CD4-positive, alpha-beta memory T cell (primary cell): ENCODE measurements around the gene UBASH3B. TPM values are rescaled to one million over a fixed set of nuclear protein-coding genes. Genes with fewer than 3 reads are reported as not detected.
"Not testable (repeated sequence)": the region's sequence is repeated elsewhere in the genome, so short reads cannot be mapped to it uniquely, and the experiment has no call there.

ENCODE experiments used
- CTCF ChIA-PET: fragments of 350-600 bp; sonication (Branson Sonifier 250); formaldehyde crosslinking; loops from one replicate; lab custom pipeline; 2021; ENCODE audit warnings: inconsistent platforms; ENCODE audit not compliant: partially characterized antibody; lab: Charles Lee
- POLR2A ChIA-PET: fragments of 350-600 bp; sonication (Branson Sonifier 250); formaldehyde crosslinking; loops from one replicate; lab custom pipeline; 2021; ENCODE audit not compliant: partially characterized antibody; lab: Charles Lee
- DNase-seq, 5 donors: peaks; one replicate each; pipeline versions ENCODE4 v3.0.0 to v3.0.0-alpha.2; 2020 to 2022; ENCODE audit warnings: mixed read lengths in 1 of 5
- H3K27ac ChIP-seq: one replicate; pipeline ENCODE4 v1.7.0; 2013; ENCODE audit warnings: low read depth, low read length
- H3K27me3 ChIP-seq: 2 replicates; pipeline ENCODE4 v1.7.0; 2013; ENCODE audit warnings: mild to moderate bottlenecking, low read length, moderate library complexity; ENCODE audit not compliant: insufficient read depth
- H3K36me3 ChIP-seq: 2 replicates; pipeline ENCODE4 v1.7.0; 2013; ENCODE audit warnings: mild to moderate bottlenecking, low read length, moderate library complexity; ENCODE audit not compliant: insufficient read depth
- H3K4me1 ChIP-seq: 2 replicates; pipeline ENCODE4 v1.7.0; 2013; ENCODE audit warnings: mild to moderate bottlenecking, low read length, moderate library complexity; ENCODE audit not compliant: insufficient read depth
- H3K4me3 ChIP-seq, 2 donors: one replicate each; pipeline ENCODE4 v1.7.0; 2013; ENCODE audit warnings: low read length in 2 of 2, mild to moderate bottlenecking in 1 of 2
- H3K9me3 ChIP-seq, 2 donors: one replicate each; pipeline ENCODE4 v1.7.0; 2013; ENCODE audit warnings: low read length in 2 of 2, control low read depth in 1 of 2; ENCODE audit not compliant: control insufficient read depth in 1 of 2
- H3K27ac Mint-ChIP-seq, 7 donors: one replicate each; pipeline ENCODE4 v1.8.0; 2020 to 2021; ENCODE audit warnings: mixed read lengths in 7 of 7, mild to moderate bottlenecking in 6 of 7, inconsistent platforms in 3 of 7, moderate library complexity in 3 of 7
- H3K27me3 Mint-ChIP-seq, 2 donors: one replicate each; pipeline ENCODE4 v1.8.0; 2020 to 2021; ENCODE audit warnings: mixed read lengths in 2 of 2
- H3K36me3 Mint-ChIP-seq, 2 donors: one replicate each; pipeline ENCODE4 v1.8.0; 2020 to 2021; ENCODE audit warnings: mixed read lengths in 2 of 2, inconsistent platforms in 1 of 2, mild to moderate bottlenecking in 1 of 2
- H3K4me1 Mint-ChIP-seq, 4 donors: one replicate each; pipeline ENCODE4 v1.8.0; 2020 to 2021; ENCODE audit warnings: mixed read lengths in 4 of 4, mild to moderate bottlenecking in 1 of 4
- H3K4me3 Mint-ChIP-seq, 8 donors: one replicate each; pipeline ENCODE4 v1.8.0; 2020 to 2021; ENCODE audit warnings: mixed read lengths in 8 of 8, mild to moderate bottlenecking in 7 of 8, moderate library complexity in 6 of 8, inconsistent platforms in 3 of 8
- H3K9me3 Mint-ChIP-seq, 8 donors: one replicate each; pipeline ENCODE4 v1.8.0; 2020 to 2021; ENCODE audit warnings: mixed read lengths in 8 of 8, mild to moderate bottlenecking in 5 of 8, inconsistent platforms in 3 of 8, moderate library complexity in 1 of 8
- intact Hi-C: fragments of 100-400 bp; cut with micrococcal nuclease; formaldehyde crosslinking; loops from one replicate; pipeline ENCODE4 v1.15.1; 2023
- polyA plus RNA-seq, 2 donors: library from polyadenylated mRNA; unstranded; fragments of 300-500 nt; fragmentation: Illumina TruSeq; gene quantifications; one replicate each; pipeline ENCODE4 v1.2.3, GENCODE V29; 2021
- total RNA-seq, 2 experiments: library from RNA; stranded (reverse); gene quantifications; one replicate each; pipeline ENCODE4 v1.2.3, GENCODE V29; 2021

UBASH3B gene
- total and polyA plus RNA-seq, 4 experiments from 2014 or later = 6.7 to 30.9 (median 20.2) TPM

DNA sequence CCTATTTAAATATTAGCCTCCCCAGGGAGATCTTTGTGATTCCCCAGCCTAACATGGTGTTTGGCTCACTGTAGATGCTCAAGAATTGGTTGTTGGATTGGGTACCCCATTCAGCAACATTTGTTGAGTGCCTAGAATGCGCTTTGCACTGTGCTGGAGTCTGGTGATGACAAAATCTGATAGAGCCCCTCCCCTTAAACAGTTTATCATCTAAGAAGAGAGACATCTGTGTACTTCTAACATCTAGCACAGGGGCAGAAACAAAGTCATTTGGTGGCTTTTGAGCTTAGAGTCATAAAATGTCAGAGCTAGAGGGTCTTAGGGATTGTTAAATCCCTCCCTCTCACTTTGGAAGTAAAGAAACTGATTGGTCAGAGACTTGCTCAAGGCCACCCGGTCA is 73.0 kb downstream of the UBASH3B start:
- no peak for DNase-seq
- ChIA-PET CTCF (interaction anchor here (1.0 to 5.2 kb wide), 11 partner anchors 9 to 100 kb away, joined by 3 to 46 read pairs (median 4); partner anchors contain the start of gene UBASH3B), POLR2A (interaction anchor here (1.3 to 3.6 kb wide), 5 partner anchors 11 to 31 kb away, joined by 3 to 64 read pairs (median 22); no protein-coding TSS in a partner anchor)
- peak overlapping the region; percentile 25 for H3K27ac ChIP-seq
- Mint-ChIP-seq H3K4me3 (peak overlapping the region in 4 of 8 donors; percentile 7 to 92 (median 32)), H3K27ac (peak overlapping the region; percentile 67 to 99 (median 95)), H3K36me3 (peaks cover 2 to 6% of the 10 kb centered on the region in 2 donors), H3K27me3 (no peaks in the 10 kb centered on the region), H3K9me3 (no peaks in the 10 kb centered on the region), H3K4me1 (peaks cover 48 to 68% (median 57%) of the 10 kb centered on the region in 4 donors)
- H3K4me3 ChIP-seq = no peak overlapping the region
- H3K36me3 ChIP-seq = no peaks in the 10 kb centered on the region
- intact Hi-C loops = no loop called here
- H3K27me3 ChIP-seq = no peaks in the 10 kb centered on the region
- H3K4me1 ChIP-seq = peaks cover 67% of the 10 kb centered on the region
- no peaks in the 10 kb centered on the region for H3K9me3 ChIP-seq

DNA sequence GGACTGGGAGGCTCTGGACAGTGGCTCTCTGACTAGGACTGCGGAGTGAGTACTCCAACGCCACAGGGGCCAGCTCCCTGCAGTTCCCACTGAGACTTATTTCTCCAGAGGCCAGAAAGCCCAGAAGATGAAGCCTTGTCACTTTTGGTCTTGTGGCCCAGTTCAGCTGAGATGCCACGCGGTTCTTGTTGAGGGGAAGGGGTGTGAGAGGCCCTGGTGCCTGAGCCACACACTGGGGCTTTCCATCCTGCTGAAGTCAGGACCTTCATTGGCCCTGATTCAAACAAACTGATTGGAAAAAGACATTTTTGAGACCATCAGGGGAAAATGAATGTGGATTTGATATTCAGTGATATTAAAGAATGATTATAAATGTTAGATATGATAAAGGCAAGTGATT is 73.6 kb downstream of the UBASH3B start:
- Mint-ChIP-seq H3K36me3 (peaks cover 2 to 6% of the 10 kb centered on the region in 2 donors), H3K27ac (peak overlapping the region; percentile 67 to 99 (median 92)), H3K4me1 (peaks cover 43 to 66% (median 52%) of the 10 kb centered on the region in 4 donors), H3K27me3 (no peaks in the 10 kb centered on the region), H3K4me3 (peak overlapping the region in 2 of 8 donors; percentile 26 to 92), H3K9me3 (no peaks in the 10 kb centered on the region)
- CTCF ChIA-PET = interaction anchor here (1.0 to 5.2 kb wide), 6 partner anchors 11 to 101 kb away, joined by 3 to 46 read pairs (median 6); no protein-coding TSS in a partner anchor
- H3K36me3 ChIP-seq = no peaks in the 10 kb centered on the region
- H3K4me1 ChIP-seq = peaks cover 67% of the 10 kb centered on the region
- intact Hi-C loops = no loop called here
- no peaks in the 10 kb centered on the region for H3K9me3 ChIP-seq
- POLR2A ChIA-PET = interaction anchor here (2.9 to 3.6 kb wide), 3 partner anchors 11 to 31 kb away, joined by 22 to 64 read pairs (median 42); no protein-coding TSS in a partner anchor
- no peak overlapping the region for H3K4me3 ChIP-seq
- DNase-seq = no peak
- H3K27ac ChIP-seq = peak overlapping the region; percentile 3
- H3K27me3 ChIP-seq = no peaks in the 10 kb centered on the region

DNA sequence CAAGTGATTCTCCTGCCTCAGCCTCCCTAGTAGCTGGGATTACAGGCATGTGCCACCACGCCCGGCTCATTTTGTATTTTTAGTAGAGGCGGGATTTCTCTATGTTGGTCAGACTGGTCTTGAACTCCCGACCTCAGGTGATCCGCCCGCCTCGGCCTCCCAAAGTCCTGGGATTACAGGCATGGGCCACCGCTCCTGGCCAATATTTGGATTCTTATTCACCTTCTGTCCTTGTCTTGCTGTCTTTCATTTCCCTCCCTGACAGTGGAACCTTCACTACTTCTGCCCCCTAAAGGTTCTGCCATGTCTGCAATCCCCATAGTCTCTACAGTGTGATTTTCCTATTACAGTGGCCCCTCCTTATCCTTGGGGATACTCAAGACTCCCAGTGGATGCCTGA is 75.2 kb downstream of the UBASH3B start:
- intact Hi-C loops = not testable (repeated sequence)
- H3K4me1 ChIP-seq = peaks cover 77% of the 10 kb centered on the region
- H3K27ac Mint-ChIP-seq = peak overlapping the region in 4 of 7 donors; percentile 3 to 86 (median 54)

DNA sequence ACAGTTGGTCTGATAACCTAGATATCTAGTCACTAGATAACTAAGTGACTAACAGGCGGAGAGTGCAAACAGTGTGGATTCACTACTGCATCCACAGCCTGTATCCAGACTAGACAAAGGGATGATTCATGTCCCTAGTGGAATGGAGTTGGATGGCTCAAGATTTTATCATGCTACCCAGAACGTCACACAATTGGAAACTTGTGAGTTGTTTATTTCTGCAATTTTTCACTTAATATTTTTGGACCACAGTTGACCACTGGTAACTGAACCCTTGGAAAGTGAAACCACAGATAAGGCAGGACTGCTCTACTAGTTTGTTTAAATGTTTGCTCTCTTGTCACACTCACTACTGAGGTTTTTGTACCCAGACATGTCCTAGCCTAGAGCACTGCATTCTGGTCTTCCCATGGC is 76.0 kb downstream of the UBASH3B start:
- ChIA-PET CTCF (no interaction called here), POLR2A (interaction anchor here (1.5 to 5.3 kb wide), 4 partner anchors 9 to 34 kb away, joined by 4 to 57 read pairs (median 6); no protein-coding TSS in a partner anchor)
- Histone ChIP-seq H3K27me3 (no peaks in the 10 kb centered on the region), H3K27ac (no peak overlapping the region), H3K4me3 (no peak overlapping the region), H3K36me3 (no peaks in the 10 kb centered on the region), H3K4me1 (peaks cover 76% of the 10 kb centered on the region), H3K9me3 (no peaks in the 10 kb centered on the region)
- intact Hi-C loops = no loop called here
- peaks cover 2 to 6% of the 10 kb centered on the region in 2 donors for H3K36me3 Mint-ChIP-seq
- DNase-seq = no peak
- H3K4me3 Mint-ChIP-seq = peak overlapping the region in 2 of 8 donors; percentile 6 to 50
- H3K27me3 Mint-ChIP-seq = no peaks in the 10 kb centered on the region
- H3K9me3 Mint-ChIP-seq = no peaks in the 10 kb centered on the region
- peak overlapping the region in 4 of 7 donors; percentile 35 to 68 (median 48) for H3K27ac Mint-ChIP-seq
- peaks cover 30 to 57% (median 43%) of the 10 kb centered on the region in 4 donors for H3K4me1 Mint-ChIP-seq

More for the DNA sequence above, 75.2 kb downstream of the UBASH3B start:
- Mint-ChIP-seq H3K4me1 (peaks cover 37 to 61% (median 48%) of the 10 kb centered on the region in 4 donors), H3K4me3 (peak overlapping the region in 2 of 8 donors; percentile 21 to 54)
- H3K9me3 ChIP-seq, H3K36me3 Mint-ChIP-seq, H3K27me3 ChIP-seq, H3K27me3 Mint-ChIP-seq, H3K36me3 ChIP-seq, H3K4me3 ChIP-seq, POLR2A ChIA-PET, DNase-seq, H3K9me3 Mint-ChIP-seq, H3K27ac ChIP-seq: not testable (repeated sequence)
- CTCF ChIA-PET = interaction anchor here (5.2 kb wide), 1 partner anchor 25 kb away, joined by 46 read pairs; no protein-coding TSS in a partner anchor

DNA sequence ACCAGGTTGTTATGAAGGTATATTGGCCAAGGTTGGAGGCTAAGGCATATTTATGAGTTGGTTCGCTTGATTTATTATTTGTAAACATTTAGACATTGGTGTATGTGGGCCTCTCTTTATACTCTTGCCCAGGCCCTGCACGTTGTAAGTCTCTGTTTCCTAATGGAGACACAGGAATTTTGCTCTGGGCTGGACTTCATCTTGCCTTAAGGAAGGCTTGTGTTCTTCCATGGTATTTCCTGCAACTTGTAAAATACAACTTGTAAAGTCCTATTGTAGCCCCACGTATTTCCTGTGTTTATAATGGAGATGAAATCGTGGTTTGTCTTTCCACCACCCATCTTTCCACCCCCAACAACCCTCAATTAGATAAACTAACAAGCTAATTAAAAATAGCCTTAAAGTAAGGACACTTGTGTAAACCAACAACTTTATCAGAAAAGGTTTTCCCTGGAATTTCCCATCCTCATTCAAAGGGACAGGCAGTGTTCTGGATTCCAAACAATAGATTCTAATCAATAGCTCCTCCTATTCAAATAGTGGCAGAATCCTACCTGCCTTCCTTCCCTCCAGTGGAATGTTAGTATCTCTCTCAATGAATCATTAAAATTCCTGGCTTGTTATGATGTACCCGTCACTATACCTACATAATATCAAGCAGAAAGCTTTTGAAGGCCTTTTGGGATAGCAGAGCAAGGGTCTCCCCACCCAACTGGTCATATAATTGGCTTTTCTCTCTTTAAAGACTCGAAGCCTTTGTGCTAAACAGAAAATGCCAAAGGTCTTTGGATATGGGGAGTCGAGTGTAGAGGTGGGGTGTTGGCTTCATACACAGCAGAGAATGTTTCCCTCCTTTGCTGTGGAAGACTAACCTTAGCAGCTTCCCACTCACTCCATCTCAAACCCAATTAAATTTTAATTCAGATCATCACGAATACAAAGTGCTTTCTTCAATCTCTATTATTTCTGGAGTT is 77.1 kb downstream of the UBASH3B start:
- H3K27me3 Mint-ChIP-seq = no peaks in the 10 kb centered on the region
- peak overlapping the region in 4 of 7 donors; percentile 24 to 75 (median 38) for H3K27ac Mint-ChIP-seq
- intact Hi-C loops = no loop called here
- Histone ChIP-seq H3K36me3 (no peaks in the 10 kb centered on the region), H3K9me3 (no peaks in the 10 kb centered on the region), H3K27me3 (no peaks in the 10 kb centered on the region), H3K27ac (no peak overlapping the region), H3K4me1 (peaks cover 65% of the 10 kb centered on the region), H3K4me3 (no peak overlapping the region)
- peaks cover 19 to 46% (median 32%) of the 10 kb centered on the region in 4 donors for H3K4me1 Mint-ChIP-seq
- H3K9me3 Mint-ChIP-seq = no peaks in the 10 kb centered on the region
- POLR2A ChIA-PET = interaction anchor here (0.8 to 5.3 kb wide), 7 partner anchors 10 to 74 kb away, joined by 3 to 57 read pairs (median 4); no protein-coding TSS in a partner anchor
- CTCF ChIA-PET = interaction anchor here (0.9 to 1.3 kb wide), 5 partner anchors 11 to 77 kb away, joined by 3 to 4 read pairs (median 3); partner anchors contain the start of gene UBASH3B
- H3K36me3 Mint-ChIP-seq = peaks cover 2 to 6% of the 10 kb centered on the region in 2 donors
- no peak for DNase-seq
- H3K4me3 Mint-ChIP-seq = peak overlapping the region in 4 of 8 donors; percentile 15 to 39 (median 30)

DNA sequence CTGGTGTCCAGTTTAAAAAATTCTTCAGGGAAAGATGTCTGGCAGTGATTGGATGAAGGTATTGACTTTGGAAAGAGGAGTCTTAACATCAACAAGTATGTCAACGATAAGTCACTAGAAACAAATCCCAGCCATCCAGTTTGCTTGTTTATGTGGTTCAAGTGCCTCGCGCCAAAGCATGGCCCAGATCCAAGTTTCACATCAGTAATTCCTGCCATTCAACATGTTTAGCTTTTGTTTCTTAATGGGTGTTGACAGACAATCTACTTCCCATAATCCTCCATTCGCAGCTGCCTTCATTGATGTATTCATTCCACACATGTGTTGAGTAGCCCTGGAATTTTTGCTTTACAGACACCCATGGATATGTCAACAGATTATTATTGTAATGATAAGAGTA is 77.8 kb downstream of the UBASH3B start:
- CTCF ChIA-PET = interaction anchor here (1.0 to 1.3 kb wide), 4 partner anchors 15 to 78 kb away, joined by 3 to 5 read pairs (median 4); partner anchors contain the start of gene UBASH3B
- Mint-ChIP-seq H3K27me3 (no peaks in the 10 kb centered on the region), H3K36me3 (peaks cover 2 to 6% of the 10 kb centered on the region in 2 donors), H3K27ac (peak overlapping the region in 2 of 7 donors; percentile 32 to 57), H3K4me3 (peak overlapping the region in 2 of 8 donors; percentile 15 to 39), H3K4me1 (peaks cover 12 to 40% (median 26%) of the 10 kb centered on the region in 4 donors), H3K9me3 (no peaks in the 10 kb centered on the region)
- no peaks in the 10 kb centered on the region for H3K27me3 ChIP-seq
- no peaks in the 10 kb centered on the region for H3K9me3 ChIP-seq
- intact Hi-C loops = no loop called here
- POLR2A ChIA-PET = interaction anchor here (0.6 to 5.3 kb wide), 7 partner anchors 8 to 88 kb away, joined by 3 to 57 read pairs (median 3); no protein-coding TSS in a partner anchor
- H3K36me3 ChIP-seq = no peaks in the 10 kb centered on the region
- H3K4me1 ChIP-seq = peaks cover 58% of the 10 kb centered on the region
- DNase-seq = no peak
- H3K27ac ChIP-seq = no peak overlapping the region
- H3K4me3 ChIP-seq = no peak overlapping the region
